ENCODE results near the gene FBXO40. TPM values are rescaled to one million over a fixed set of nuclear protein-coding genes. Genes with fewer than 3 reads are reported as not detected.

FBXO40 gene
- total and polyA plus RNA-seq, 10 of the 15 experiments (the other 5 are each of a cell fraction or from before 2014, with no cell fraction given): 0.03 to 0.05 (median 0.04) TPM; not detected in 7

DNA sequence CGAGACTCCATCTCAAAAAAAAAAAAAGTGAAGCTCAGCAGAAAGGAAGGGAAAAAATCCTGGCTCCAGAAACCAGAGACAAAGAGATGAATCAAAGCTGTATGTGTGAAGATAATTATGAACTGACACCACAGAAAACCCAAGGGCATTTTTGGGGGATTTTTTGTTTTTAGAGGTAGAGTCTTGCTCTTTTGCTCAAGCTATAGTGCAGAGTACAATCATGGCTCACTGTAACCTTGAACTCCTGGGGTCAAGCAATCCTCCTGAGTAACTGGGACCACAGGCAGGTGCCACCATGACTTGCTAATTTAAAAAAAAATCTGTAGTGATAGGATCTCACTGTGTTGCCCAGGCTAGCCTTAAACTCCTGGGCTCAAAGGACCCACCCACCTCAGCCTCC lies 44.7 kb downstream of the FBXO40 start:
- ChIA-PET CTCF (interaction anchor here (0.7 to 1.0 kb wide), 2 partner anchors 23 to 819 kb away, joined by 3 to 5 read pairs; partner anchors contain the start of gene HCLS1), RAD21 (ENCODE audit: unreplicated experiment) (interaction anchor here (0.6 to 1.0 kb wide), 2 partner anchors 89 to 106 kb away, joined by 3 read pairs; no protein-coding TSS in a partner anchor), SMC1A (ENCODE audit: uncharacterized antibody, unreplicated experiment) (interaction anchor here (0.6 to 1.1 kb wide), 5 partner anchors 10 to 466 kb away, joined by 3 to 4 read pairs (median 3); no protein-coding TSS in a partner anchor), POLR2A (interaction anchor here (0.6 kb wide), 1 partner anchor 88 kb away, joined by 4 read pairs; no protein-coding TSS in a partner anchor)
- Histone ChIP-seq H3K36me3 (ENCODE audit: control insufficient read depth in 2 of 2, insufficient read depth in 2 of 2, low read length in 1 of 2) (peaks cover 25 to 42% of the 10 kb centered on the region in 2 experiments), H3K9me3 (replicated peaks; ENCODE audit: control insufficient read depth, insufficient read depth, low read length) (no peaks in the 10 kb centered on the region), H3K9ac (ENCODE audit: control insufficient read depth, insufficient read depth, low read length) (no peak overlapping the region), H2AFZ (ENCODE audit: control insufficient read depth, low read depth, low read length) (no peak overlapping the region), H3K27me3 (replicated peaks in 1 of 2; ENCODE audit: control insufficient read depth in 2 of 2, insufficient read depth in 2 of 2, low read length in 1 of 2) (no peaks in the 10 kb centered on the region), H4K20me1 (ENCODE audit: control insufficient read depth, insufficient read depth) (no peaks in the 10 kb centered on the region), H3K4me3 (no peak overlapping the region), H3K4me1 (ENCODE audit: control insufficient read depth, insufficient read depth, low read length) (no peaks in the 10 kb centered on the region), H3K79me2 (ENCODE audit: control insufficient read depth, insufficient read depth, low read length) (no peaks in the 10 kb centered on the region), H3K27ac (ENCODE audit: control insufficient read depth, insufficient read depth) (no peak overlapping the region), H3K4me2 (ENCODE audit: control insufficient read depth, insufficient read depth) (no peak overlapping the region)
- in situ Hi-C loops (cut with MboI) (no loop called here), intact Hi-C loops (cut with micrococcal nuclease; ENCODE audit: unreplicated experiment) (no loop called here)
- TF ChIP-seq SMAD1 (IDR thresholded peaks at IDR 0.05; ENCODE audit: low read depth, partially characterized antibody) (no peak), NFIC (IDR thresholded peaks at IDR 0.05; ENCODE audit: low read depth, low read length) (peak; percentile 42; the same call in 1 of the 2 replicates), BCL11A (IDR thresholded peaks at IDR 0.05; ENCODE audit: low read depth, low read length) (no peak), NR2F1 (conservative IDR thresholded peaks at IDR 0.05) (peak; percentile 58; the same call in 1 of the 2 replicates), YY1 (IDR thresholded peaks at IDR 0.05; ENCODE audit: low read depth, low read length) (no peak), ZNF207 (IDR thresholded peaks at IDR 0.05; ENCODE audit: borderline replicate concordance) (no peak), IKZF1 (conservative IDR thresholded peaks at IDR 0.05) (peak; percentile 32; the same call in 1 of the 2 replicates), RUNX3 (IDR thresholded peaks at IDR 0.05; ENCODE audit: low read length) (peak; percentile 58; the same call in 1 of the 2 replicates), IKZF2 (IDR thresholded peaks at IDR 0.05) (peak; percentile 25 to 27; a peak in 1 of 4 replicates), HDAC6 (IDR thresholded peaks at IDR 0.05; ENCODE audit: unreplicated experiment) (no peak), MYB (IDR thresholded peaks at IDR 0.05; ENCODE audit: borderline replicate concordance, low read depth, low read length) (no peak), PML (IDR thresholded peaks at IDR 0.05; ENCODE audit: low read length) (no peak), ESRRA (IDR thresholded peaks at IDR 0.05; ENCODE audit: low read length) (peak; percentile 86; the same call in 1 of the 2 replicates), NR2C2 (IDR thresholded peaks at IDR 0.05; ENCODE audit: borderline replicate concordance, control insufficient read depth, insufficient read length, low read depth) (no peak), RBBP5 (conservative IDR thresholded peaks at IDR 0.05) (no peak), ZBTB4 (CRISPR knock-in tag; IDR thresholded peaks at IDR 0.05) (no peak), SIX5 (IDR thresholded peaks at IDR 0.05; ENCODE audit: low read depth, low read length, severe bottlenecking) (no peak), NFYB (IDR thresholded peaks at IDR 0.05; ENCODE audit: insufficient read depth, low read depth, low read length) (no peak), EP300 (IDR thresholded peaks at IDR 0.05; ENCODE audit: borderline replicate concordance in 1 of 2, control insufficient read depth in 1 of 2, low read depth in 2 of 2, low read length in 2 of 2) (no peak)
- FAIRE-seq (no peak), ATAC-seq (peak; percentile 71), DNase-seq (ENCODE audit: low read depth, low spot score) (no peak)
- no CpG with 5 or more reads among the region's 1 CpG for WGBS (ENCODE audit: insufficient coverage, insufficient replicate concordance, low lambda C conversion rate, missing lambda C conversion rate)
- BruUV-seq (replicated peaks): no TSS peak
